ENCODE data around the gene DNAJB14. TPM values are rescaled to one million over a fixed set of nuclear protein-coding genes. Genes with fewer than 3 reads are reported as not detected.

Gene DNAJB14
- total and polyA plus RNA-seq, 2 of the 13 experiments (the other 11 are each of a cell fraction or from before 2014, with no cell fraction given): 9.1 to 38.1 TPM

DNA sequence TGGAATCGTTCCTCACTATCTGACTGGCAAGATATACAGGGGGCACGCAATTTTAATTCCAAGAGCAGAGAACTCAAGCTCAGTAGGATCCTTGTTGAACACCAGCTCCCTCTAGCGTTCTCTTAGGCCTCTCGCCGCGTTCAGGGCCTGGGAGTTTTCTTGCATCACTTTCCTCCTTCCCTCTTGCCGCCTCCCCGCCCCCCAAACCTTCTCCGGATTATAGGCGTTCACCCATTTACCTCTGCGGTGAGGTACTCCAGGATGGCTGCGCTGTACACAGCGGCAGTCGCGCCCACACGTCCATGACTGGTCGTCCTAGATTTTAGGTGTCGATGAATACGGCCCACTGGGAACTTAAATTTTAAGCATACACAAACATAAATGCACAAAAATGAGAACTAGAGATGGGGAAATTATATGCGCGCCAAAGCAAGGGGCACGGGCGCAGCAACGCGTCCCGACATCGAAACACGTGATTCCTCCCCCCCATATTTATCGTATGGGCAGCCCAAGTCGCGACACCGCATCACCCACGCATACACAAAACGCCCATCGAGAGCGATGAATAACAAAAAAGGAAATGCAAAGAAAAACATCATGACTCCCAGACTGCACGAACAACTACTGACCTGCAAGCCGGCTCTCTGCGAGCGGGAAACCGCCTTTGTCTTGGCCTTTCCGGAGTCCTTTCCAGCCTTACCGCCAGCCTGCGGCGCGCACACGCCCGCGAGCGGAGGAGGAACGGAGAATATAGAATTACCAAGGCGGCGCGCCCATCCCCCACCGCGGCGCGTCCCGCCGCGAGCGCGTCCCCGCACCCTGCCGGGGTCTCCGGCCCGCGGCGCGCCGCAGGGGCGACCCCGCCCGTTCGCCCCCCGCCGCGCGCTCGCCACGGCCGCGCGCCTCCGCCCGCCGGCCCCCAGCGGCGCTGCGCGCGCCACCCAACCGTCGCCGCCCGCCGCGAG lies 2.9 kb upstream of the DNAJB14 start:
- peak overlapping the region; percentile 95 for H3K9ac ChIP-seq (ENCODE audit: insufficient read depth, low read depth, low read length)
- H3K4me1 ChIP-seq (ENCODE audit: insufficient read depth, low read length): peaks cover 33% of the 10 kb centered on the region
- POLR2A ChIA-PET: interaction anchor here (0.8 to 1.8 kb wide), 5 partner anchors 8 to 386 kb away, joined by 3 to 11 read pairs (median 8); partner anchors contain the start of genes LAMTOR3 and TRMT10A
- H3K4me3 ChIP-seq (replicated peaks in 1 of 3; ENCODE audit: insufficient read depth in 1 of 3, low read depth in 2 of 3, low read length in 3 of 3): peak overlapping the region; percentile 88 to 96 (median 92)
- no peak overlapping the region for H2AFZ ChIP-seq (ENCODE audit: low read length)
- no peaks in the 10 kb centered on the region for H3K9me3 ChIP-seq (ENCODE audit: low read length)
- CTCF ChIA-PET (ENCODE audit: low intra/inter-chr PET ratio, low total read pairs): interaction anchor here (1.0 kb wide), 1 partner anchor 388 kb away, joined by 3 read pairs; no protein-coding TSS in a partner anchor
- no peaks in the 10 kb centered on the region; a peak in 1 of 5 replicates for H3K27me3 ChIP-seq (ENCODE audit: control insufficient read depth in 1 of 2, insufficient read depth in 2 of 2, low read length in 2 of 2)
- H3K27ac ChIP-seq (ENCODE audit: extremely low read length, insufficient read depth, low read length): peak overlapping the region; percentile 98
- ATAC-seq (peak; percentile 16), FAIRE-seq (peak; percentile 89), DNase-seq (ENCODE audit: low spot score) (peak; percentile 92)
- H4K20me1 ChIP-seq (ENCODE audit: insufficient read depth, low read length): 0 out of 2 replicates have a peak, but pooled peaks cover 8% of the 10 kb centered on the region
- no peaks in the 10 kb centered on the region for H3K36me3 ChIP-seq (replicated peaks in 1 of 2; ENCODE audit: control insufficient read depth in 1 of 2, insufficient read depth in 2 of 2, low read length in 2 of 2)
- peaks cover 34% of the 10 kb centered on the region for H3K79me2 ChIP-seq (ENCODE audit: insufficient read depth, low read length)
- intact Hi-C loops (cut with micrococcal nuclease; ENCODE audit: unreplicated experiment) (loop anchor here (1.0 kb wide), 1 partner anchor 388 kb away; no protein-coding TSS in a partner anchor), in situ Hi-C loops (cut with HindIII; ENCODE audit: extremely low pct_ligation_motif_present, low pct_unique_long_range_greater_than_20kb) (loop anchor here (5.0 kb wide), 3 partner anchors 57 to 387 kb away; partner anchors contain the start of genes LAMTOR3 and TRMT10A)
- H3K4me2 ChIP-seq (ENCODE audit: low read depth, low read length): peak overlapping the region; percentile 81
- TSS peak; percentile 50 for BruUV-seq (replicated peaks)
- under 1% methylated on average over 42 of the region's 98 CpGs for WGBS (ENCODE audit: low lambda C conversion rate)
- TF ChIP-seq ZNF543 (CRISPR knock-in tag; IDR thresholded peaks at IDR 0.05) (0 out of 2 replicates have a peak, but pooled peaks have one; percentile 17), RNF2 (conservative IDR thresholded peaks at IDR 0.05; ENCODE audit: low read depth) (no peak), SPEN (CRISPR knock-in tag; IDR thresholded peaks at IDR 0.05; ENCODE audit: low read depth) (no peak), ZNF430 (CRISPR knock-in tag; IDR thresholded peaks at IDR 0.05) (no peak), HCFC1 (IDR thresholded peaks at IDR 0.05; ENCODE audit: low read depth, low read length) (no peak), ZC3H13 (CRISPR knock-in tag; IDR thresholded peaks at IDR 0.05) (peak; percentile 77; the same call in 1 of the 2 replicates), ZNF33B (CRISPR knock-in tag; IDR thresholded peaks at IDR 0.05) (no peak), GLI4 (CRISPR knock-in tag; IDR thresholded peaks at IDR 0.05; ENCODE audit: borderline replicate concordance) (no peak), ZFP36 (IDR thresholded peaks at IDR 0.05; ENCODE audit: borderline replicate concordance, low read depth, low read length, partially characterized antibody) (no peak), MED8 (CRISPR knock-in tag; IDR thresholded peaks at IDR 0.05; ENCODE audit: insufficient replicate concordance) (no peak), ZNF17 (CRISPR knock-in tag; IDR thresholded peaks at IDR 0.05) (no peak), MXD1 (CRISPR knock-in tag; IDR thresholded peaks at IDR 0.05) (no peak), ZNF431 (CRISPR knock-in tag; IDR thresholded peaks at IDR 0.05; ENCODE audit: borderline replicate concordance, low read depth) (no peak), ZNF12 (CRISPR knock-in tag; IDR thresholded peaks at IDR 0.05) (no peak), MZF1 (CRISPR knock-in tag; IDR thresholded peaks at IDR 0.05; ENCODE audit: borderline replicate concordance) (no peak), PRMT3 (CRISPR knock-in tag; IDR thresholded peaks at IDR 0.05; ENCODE audit: borderline replicate concordance, low read depth) (no peak; the same call in 1 of the 2 replicates), ZNF7 (CRISPR knock-in tag; IDR thresholded peaks at IDR 0.05) (no peak), HDAC1 (CRISPR knock-in tag; IDR thresholded peaks at IDR 0.05) (peak; percentile 44; the same call in 1 of the 2 replicates), ZNF737 (CRISPR knock-in tag; IDR thresholded peaks at IDR 0.05; ENCODE audit: borderline replicate concordance) (no peak), GABPB1 (CRISPR knock-in tag; IDR thresholded peaks at IDR 0.05) (peak; percentile 1; the same call in 1 of the 2 replicates), SAFB2 (CRISPR knock-in tag; IDR thresholded peaks at IDR 0.05; ENCODE audit: borderline replicate concordance, low read depth) (no peak)
- TF ChIP-seq, protein P1, sequence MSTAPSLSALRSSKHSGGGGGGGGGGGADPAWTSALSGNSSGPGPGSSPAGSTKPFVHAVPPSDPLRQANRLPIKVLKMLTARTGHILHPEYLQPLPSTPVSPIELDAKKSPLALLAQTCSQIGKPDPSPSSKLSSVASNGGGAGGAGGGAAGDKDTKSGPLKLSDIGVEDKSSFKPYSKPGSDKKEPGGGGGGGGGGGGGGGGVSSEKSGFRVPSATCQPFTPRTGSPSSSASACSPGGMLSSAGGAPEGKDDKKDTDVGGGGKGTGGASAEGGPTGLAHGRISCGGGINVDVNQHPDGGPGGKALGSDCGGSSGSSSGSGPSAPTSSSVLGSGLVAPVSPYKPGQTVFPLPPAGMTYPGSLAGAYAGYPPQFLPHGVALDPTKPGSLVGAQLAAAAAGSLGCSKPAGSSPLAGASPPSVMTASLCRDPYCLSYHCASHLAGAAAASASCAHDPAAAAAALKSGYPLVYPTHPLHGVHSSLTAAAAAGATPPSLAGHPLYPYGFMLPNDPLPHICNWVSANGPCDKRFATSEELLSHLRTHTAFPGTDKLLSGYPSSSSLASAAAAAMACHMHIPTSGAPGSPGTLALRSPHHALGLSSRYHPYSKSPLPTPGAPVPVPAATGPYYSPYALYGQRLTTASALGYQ (CRISPR knock-in tag; IDR thresholded peaks at IDR 0.05): no peak

All from HepG2 (cell line).